Measurements from ENCODE around the gene SLC22A23.

The SLC22A23 gene

GRCh38 chr6:3233904-3234303, 222.9 kb downstream of the SLC22A23 start:
- TF ChIP-seq TCF12 (IDR thresholded peaks at IDR 0.05; ENCODE audit: low read depth) (no peak), RAD21 (IDR thresholded peaks at IDR 0.05; ENCODE audit: low read depth) (no peak), EP300 (IDR thresholded peaks at IDR 0.05; ENCODE audit: borderline replicate concordance) (no peak)

GRCh38 chr6:3233321-3233720, 223.5 kb downstream of the SLC22A23 start:
- TF ChIP-seq REST (IDR thresholded peaks at IDR 0.05; ENCODE audit: low read depth) (no peak), CEBPB (IDR thresholded peaks at IDR 0.05) (no peak), EP300 (IDR thresholded peaks at IDR 0.05; ENCODE audit: borderline replicate concordance) (no peak), TEAD4 (IDR thresholded peaks at IDR 0.05) (no peak), TCF12 (IDR thresholded peaks at IDR 0.05; ENCODE audit: low read depth) (no peak), FOXM1 (IDR thresholded peaks at IDR 0.05; ENCODE audit: borderline replicate concordance, low read depth) (no peak), EGR1 (IDR thresholded peaks at IDR 0.05) (no peak)

GRCh38 chr6:3232017-3232945, 224.6 kb downstream of the SLC22A23 start:
- TF ChIP-seq NFIC (IDR thresholded peaks at IDR 0.05): no peak
- TF ChIP-seq FOXM1 (IDR thresholded peaks at IDR 0.05; ENCODE audit: borderline replicate concordance, low read depth): no peak
- TF ChIP-seq TAF1 (IDR thresholded peaks at IDR 0.05; ENCODE audit: low read depth): no peak
- TF ChIP-seq RAD21 (IDR thresholded peaks at IDR 0.05; ENCODE audit: low read depth): no peak
- TF ChIP-seq YY1 (IDR thresholded peaks at IDR 0.05; ENCODE audit: low read depth): no peak
- no peak for TF ChIP-seq CREB1 (IDR thresholded peaks at IDR 0.05; ENCODE audit: low read depth)
- TF ChIP-seq MAX (IDR thresholded peaks at IDR 0.05): no peak
- TF ChIP-seq TCF12 (IDR thresholded peaks at IDR 0.05; ENCODE audit: low read depth): no peak
- TF ChIP-seq USF1 (IDR thresholded peaks at IDR 0.05): no peak
- TF ChIP-seq REST (IDR thresholded peaks at IDR 0.05; ENCODE audit: low read depth): no peak
- no peak for TF ChIP-seq TEAD4 (IDR thresholded peaks at IDR 0.05)
- TF ChIP-seq EGR1 (IDR thresholded peaks at IDR 0.05): no peak
- TF ChIP-seq ZBTB7A (IDR thresholded peaks at IDR 0.05; ENCODE audit: low read depth): no peak
- TF ChIP-seq CEBPB (IDR thresholded peaks at IDR 0.05): no peak
- TF ChIP-seq EP300 (IDR thresholded peaks at IDR 0.05; ENCODE audit: borderline replicate concordance): no peak

GRCh38 chr6:3231247-3232016, 225.4 kb downstream of the SLC22A23 start:
- TF ChIP-seq TCF12 (IDR thresholded peaks at IDR 0.05; ENCODE audit: low read depth) (no peak), NFIC (IDR thresholded peaks at IDR 0.05) (no peak), USF1 (IDR thresholded peaks at IDR 0.05) (no peak), CEBPB (IDR thresholded peaks at IDR 0.05) (no peak), RAD21 (IDR thresholded peaks at IDR 0.05; ENCODE audit: low read depth) (no peak), YY1 (IDR thresholded peaks at IDR 0.05; ENCODE audit: low read depth) (no peak), REST (IDR thresholded peaks at IDR 0.05; ENCODE audit: low read depth) (no peak), TEAD4 (IDR thresholded peaks at IDR 0.05) (no peak), FOXM1 (IDR thresholded peaks at IDR 0.05; ENCODE audit: borderline replicate concordance, low read depth) (no peak), ZBTB7A (IDR thresholded peaks at IDR 0.05; ENCODE audit: low read depth) (no peak), TAF1 (IDR thresholded peaks at IDR 0.05; ENCODE audit: low read depth) (no peak), EGR1 (IDR thresholded peaks at IDR 0.05) (no peak), EP300 (IDR thresholded peaks at IDR 0.05; ENCODE audit: borderline replicate concordance) (no peak), MAX (IDR thresholded peaks at IDR 0.05) (no peak), CREB1 (IDR thresholded peaks at IDR 0.05; ENCODE audit: low read depth) (no peak)
